H1 (cell line): Measurements from ENCODE around the gene ATP8B3. TPM values are rescaled to one million over a fixed set of nuclear protein-coding genes. Genes with fewer than 3 reads are reported as not detected.

Source experiments
- CHD7 ChIP-seq: fragments of 300-600 bp; sonication (generic); IDR thresholded peaks from 2 replicates; pipeline ENCODE4 v1.7.1; 2012; ENCODE audit warnings: low read length, moderate library complexity, mild to moderate bottlenecking, inconsistent platforms; ENCODE audit not compliant: insufficient replicate concordance
- EZH2 ChIP-seq: fragments of 200-600 bp; sonication (generic); IDR thresholded peaks from 2 replicates; pipeline ENCODE4 v1.7.1; 2012; ENCODE audit warnings: low read depth, mild to moderate bottlenecking, moderate library complexity, low read length, inconsistent platforms; ENCODE audit not compliant: severe bottlenecking
- KDM4A ChIP-seq: IDR thresholded peaks from one replicate; pipeline ENCODE4 v1.7.1; 2012; ENCODE audit warnings: low read depth, mild to moderate bottlenecking, moderate library complexity, low read length, inconsistent platforms; ENCODE audit not compliant: severe bottlenecking
- POLR2AphosphoS5 ChIP-seq: IDR thresholded peaks from 2 replicates; pipeline ENCODE4 v1.6.1; 2011; ENCODE audit warnings: low read depth, low read length
- SIX5 ChIP-seq: IDR thresholded peaks from 2 replicates; pipeline ENCODE4 v1.6.1; 2011; ENCODE audit warnings: mild to moderate bottlenecking, low read depth, low read length
- polyA plus RNA-seq, 7 experiments: library from polyadenylated mRNA; depleted of rRNA in 3 of 7; stranded (reverse) in 5 of 7; unstranded in 2 of 7; fragments of >200 nt in 5 of 7; fragments of 200-250 nt in 2 of 7; gene quantifications; 1 replicate in 5 of 7; 2 replicates in 1 of 7; 4 replicates in 1 of 7; pipeline versions ENCODE4 v1.2.1 to v1.2.3, GENCODE V29; 2011 to 2013; ENCODE audit warnings: missing spikeins in 2 of 7, mixed read lengths in 2 of 7
- total RNA-seq: library from RNA; stranded (reverse); fragmentation: NEBNext Ultra II Directional; extraction: Animal tissue kit (Norgen Biotek cat#: 25700); gene quantifications from 2 replicates; pipeline ENCODE4 v1.2.1, GENCODE V29; 2021

The ATP8B3 gene
- total and polyA plus RNA-seq, 2 of the 8 experiments (the other 6 are each of a cell fraction or from before 2014, with no cell fraction given): 4.1 to 9.3 TPM

GRCh38 chr19:1787116-1787515 lies 25.0 kb downstream of the ATP8B3 start (continued):
- TF ChIP-seq CHD7 (no peak), KDM4A (no peak), POLR2AphosphoS5 (no peak), EZH2 (no peak), SIX5 (no peak)
